HK-2 (cell line): ENCODE results near the gene FLYWCH2.

Experiments
- DNase-seq: peaks from one replicate; pipeline ENCODE4 v3.0.0-alpha.2; 2018; ENCODE audit not compliant: unreplicated experiment

The FLYWCH2 gene

DNA sequence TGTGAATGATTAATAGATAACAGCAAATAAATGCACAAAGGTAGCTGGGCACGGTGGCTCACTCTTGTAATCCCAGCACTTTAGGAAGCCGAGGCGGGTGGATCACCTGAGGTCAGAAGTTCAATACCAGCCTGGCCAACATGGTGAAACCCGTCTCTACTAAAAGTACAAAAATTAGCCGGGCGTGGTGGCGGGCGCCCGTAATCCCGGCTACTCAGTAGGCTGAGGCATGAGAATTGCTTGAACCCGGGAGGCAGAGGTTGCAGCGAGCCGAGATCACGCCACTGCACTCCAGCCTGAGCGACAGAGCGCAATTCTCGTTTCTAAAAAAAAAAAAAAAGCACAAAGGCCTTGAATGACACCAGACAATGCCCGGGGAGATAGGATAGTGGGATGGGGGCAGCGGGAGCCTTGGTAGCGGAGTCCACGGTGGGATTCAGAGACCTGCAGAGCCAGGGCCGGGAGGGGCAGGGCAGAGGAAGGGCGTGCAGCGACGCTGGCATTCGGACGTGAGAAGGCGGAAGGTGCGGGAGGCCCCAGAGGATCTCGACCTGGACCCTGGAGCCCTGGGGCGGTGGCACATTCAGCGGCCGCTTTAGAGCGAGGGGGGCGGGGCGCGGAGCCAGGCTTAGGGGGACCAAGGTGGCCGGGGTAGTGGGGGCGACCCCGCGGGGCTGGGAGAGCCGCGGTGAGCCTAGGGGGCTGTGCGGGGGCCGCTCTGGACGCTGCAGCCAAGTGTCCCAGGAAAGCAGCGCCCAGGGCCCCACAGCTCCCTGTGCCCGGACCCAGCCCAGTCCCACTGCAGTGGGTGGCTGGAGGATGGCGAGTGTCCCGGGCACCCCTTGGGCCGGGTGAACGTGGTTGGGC lies 999 bp upstream of the FLYWCH2 start:
- DNase-seq: peak; percentile 33

DNA sequence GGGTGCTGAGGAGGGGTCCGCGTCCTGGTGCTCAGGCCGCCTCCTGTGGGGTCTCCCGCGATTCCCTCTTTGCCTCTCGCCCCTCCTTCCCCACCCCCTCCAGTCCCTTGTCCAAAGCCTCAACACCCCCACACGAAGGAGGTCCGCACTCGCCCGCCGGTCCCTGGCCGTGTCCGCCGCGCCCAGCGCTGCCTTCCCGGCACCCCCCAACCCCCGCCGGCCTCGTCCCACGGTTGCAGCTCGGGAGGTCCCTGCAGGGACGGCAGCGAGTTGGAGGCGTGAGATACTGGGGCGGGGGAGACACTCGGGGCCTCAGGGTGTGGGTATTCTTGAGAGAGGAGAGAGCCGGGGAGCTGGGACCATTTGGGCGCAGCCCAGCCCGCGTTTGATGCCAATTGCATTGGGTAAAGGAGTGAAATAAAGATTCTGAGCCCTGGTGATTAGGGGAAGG lies 468 bp downstream of the FLYWCH2 start:
- no peak for DNase-seq

DNA sequence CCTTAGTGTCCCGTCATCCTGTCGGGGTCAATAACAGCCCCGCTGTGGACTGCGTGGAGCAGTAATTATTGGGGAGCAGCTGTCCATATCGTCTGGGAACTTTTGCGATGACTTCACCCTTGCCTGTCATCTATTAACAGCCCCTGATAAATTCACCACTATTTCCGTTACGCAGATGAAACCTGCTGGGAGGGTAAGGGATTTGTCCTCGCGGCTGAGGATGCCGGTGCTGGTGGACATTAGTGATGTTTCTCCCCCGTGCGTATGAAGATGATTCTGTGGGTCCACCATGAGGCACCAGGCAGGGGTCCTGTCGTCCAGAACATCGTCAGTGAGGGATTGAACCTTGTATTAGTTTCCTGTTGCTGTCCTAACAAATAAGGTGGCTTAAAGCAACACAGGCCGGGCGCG lies 1.0 kb downstream of the FLYWCH2 start:
- peak; percentile 35 for DNase-seq

DNA sequence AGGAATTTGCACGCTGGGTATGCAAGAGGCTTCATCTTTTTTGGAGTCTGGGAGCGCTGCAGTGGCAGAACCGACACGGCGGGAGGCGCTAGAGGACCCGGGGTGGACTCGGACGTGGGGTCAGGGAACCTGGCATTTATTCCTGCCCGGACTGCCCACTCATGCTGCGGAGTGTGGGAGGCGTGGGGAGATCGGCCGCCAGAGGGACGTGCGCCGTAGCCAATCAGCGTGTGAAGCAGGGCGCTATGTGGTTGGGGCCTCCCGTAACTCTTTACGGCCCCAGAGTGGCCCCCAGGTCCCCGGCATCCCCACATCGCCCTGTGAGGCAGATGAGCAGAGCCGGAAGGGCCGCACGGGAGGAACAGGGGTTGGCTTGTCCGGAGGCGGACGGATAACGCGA lies 11.2 kb downstream of the FLYWCH2 start:
- DNase-seq: no peak

DNA sequence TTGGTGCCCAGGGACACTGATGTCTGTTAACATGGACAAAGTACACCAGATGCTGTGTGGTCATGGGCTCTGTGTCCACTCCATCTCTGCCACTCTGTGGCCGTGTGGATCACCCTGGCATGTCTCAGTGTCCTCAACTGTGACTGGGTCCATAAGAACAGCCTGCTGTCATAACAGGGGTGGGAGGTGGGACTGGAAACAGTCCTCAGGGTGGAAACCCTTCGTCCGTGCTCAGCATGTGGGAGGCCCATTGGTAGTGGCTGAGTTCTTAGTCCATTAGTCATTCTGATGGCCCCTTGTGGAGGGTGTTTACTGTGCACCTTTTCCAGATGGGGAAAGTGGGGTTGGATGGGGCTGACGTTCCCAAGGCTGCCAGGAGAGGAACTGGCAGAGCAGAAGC lies 12.8 kb downstream of the FLYWCH2 start:
- peak; percentile 67 for DNase-seq

DNA sequence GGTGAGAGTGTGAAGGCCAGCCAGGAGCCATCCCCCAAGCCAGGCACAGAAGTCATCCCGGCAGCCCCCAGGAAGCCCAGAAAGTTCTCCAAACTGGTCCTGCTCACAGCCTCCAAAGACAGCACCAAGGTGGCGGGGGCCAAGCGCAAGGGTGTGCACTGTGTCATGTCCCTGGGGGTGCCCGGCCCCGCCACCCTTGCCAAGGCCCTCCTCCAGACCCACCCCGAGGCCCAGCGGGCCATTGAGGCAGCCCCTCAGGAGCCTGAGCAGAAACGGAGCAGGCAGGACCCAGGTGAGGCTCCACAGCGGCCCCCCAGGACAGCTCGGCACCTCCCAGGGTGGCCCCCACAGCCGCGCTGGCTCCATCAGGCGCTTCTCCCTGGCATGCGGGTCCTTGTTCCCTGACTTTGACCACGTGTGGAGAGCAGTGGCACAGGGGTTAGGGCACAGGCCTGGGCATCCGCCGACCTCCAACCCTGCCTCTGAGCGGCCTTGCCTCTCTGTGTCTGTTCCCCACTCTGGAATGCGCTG lies 13.5 kb downstream of the FLYWCH2 start:
- DNase-seq: no peak

DNA sequence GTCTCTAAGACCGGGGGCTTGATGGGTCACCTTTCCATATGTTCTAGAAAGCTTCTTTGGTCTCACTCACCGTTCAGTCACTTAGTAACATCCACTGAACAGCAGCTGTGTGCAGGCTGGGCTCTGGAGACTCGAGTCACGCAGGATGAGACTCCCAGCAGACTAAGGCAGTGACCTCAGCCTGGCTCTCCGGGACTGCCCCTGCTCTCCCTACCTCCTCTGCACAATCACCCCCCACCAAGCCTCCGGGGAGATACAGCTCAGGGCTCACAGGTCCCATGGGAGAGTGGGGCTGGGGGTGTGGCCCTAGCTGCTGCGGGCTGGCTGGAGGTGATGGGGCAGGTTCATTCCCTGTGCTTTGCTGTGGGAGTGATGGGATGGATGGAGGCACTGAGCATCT lies 14.1 kb downstream of the FLYWCH2 start:
- peak; percentile 48 for DNase-seq

DNA sequence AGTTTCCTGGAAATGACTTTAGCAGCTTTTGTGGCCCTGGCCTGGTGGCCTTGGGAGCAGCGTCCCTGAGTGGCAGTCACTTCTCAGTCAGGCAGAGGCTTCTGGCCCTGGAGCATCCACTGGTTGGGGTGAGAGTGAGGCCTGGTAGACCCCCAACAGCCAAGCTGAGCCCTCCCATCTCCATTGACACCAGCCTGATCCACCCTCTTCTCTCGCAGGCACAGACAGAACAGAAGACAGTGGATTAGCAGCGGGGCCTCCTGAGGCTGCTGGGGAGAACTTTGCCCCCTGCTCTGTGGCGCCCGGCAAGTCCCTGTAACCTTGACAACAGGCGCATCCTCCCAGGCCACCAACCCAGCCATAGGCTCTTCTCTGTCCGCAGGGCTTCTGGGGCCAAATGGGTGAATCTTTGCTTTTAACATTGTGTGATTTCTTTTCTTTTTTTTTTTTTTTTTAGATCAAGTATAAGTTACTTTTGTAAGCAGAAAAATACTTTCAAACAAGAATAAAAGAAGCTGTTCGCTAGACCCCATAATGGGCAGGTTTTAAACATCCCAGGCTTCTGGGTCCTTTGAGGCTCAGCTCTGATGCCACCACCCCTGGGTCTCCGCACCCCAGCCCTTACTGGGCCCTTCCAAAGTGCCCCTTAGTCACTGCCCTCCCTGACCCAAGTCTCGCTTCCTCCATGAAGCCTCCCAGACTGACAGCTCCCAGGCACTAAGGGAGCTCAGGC lies 16.0 kb downstream of the FLYWCH2 start:
- no peak for DNase-seq

DNA sequence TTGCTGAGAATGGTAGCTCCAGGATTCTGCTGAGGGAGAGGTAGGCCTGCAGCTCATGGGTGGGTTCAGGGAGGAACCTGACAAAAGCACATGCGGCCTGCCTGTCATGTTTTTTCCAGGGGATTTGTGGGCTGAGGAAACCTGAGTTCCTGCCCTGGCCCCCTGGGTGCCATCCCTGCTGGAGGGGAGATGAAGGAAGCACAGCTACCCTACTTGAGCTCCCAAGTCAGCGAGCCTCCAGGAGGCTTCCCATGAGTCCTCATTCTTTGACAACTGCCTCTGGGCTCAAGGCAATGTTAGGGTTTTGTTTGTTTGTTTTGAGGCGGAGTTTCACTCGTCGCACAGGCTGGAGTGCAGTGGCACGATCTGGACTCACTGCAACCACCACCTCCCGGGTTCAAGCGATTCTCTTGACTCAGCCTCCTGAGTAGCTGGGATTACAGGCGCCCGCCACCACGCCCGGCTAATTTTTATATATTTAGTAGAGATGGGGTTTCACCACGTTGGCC lies 16.6 kb downstream of the FLYWCH2 start:
- DNase-seq: no peak

DNA sequence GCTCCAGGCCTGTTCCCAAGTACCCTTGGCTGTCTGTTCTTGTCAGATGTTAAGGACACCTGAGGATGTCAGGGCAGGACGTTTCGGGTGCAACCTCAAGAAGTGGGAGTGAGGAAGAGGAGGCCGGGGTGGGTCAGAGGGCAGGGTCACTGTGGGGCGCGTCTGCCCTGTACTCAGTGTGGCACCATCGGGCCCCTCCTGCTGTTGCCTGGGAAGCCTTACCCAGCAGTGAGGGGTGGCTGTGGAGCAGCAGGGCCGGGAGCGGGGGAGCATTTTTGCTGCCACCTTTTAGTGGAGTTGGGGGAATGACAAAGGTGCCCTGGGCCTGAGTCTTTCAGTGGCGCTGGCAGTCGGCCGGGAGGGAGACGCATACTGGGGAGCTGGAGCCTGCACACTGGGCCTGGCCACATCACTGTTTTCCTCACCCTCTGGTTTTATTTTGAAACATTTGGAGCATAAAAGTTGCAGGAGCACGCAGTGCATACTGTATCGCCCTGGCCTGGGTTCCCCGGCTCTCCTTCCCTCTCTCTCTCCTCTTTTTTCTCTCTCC lies 17.6 kb downstream of the FLYWCH2 start:
- no peak for DNase-seq

DNA sequence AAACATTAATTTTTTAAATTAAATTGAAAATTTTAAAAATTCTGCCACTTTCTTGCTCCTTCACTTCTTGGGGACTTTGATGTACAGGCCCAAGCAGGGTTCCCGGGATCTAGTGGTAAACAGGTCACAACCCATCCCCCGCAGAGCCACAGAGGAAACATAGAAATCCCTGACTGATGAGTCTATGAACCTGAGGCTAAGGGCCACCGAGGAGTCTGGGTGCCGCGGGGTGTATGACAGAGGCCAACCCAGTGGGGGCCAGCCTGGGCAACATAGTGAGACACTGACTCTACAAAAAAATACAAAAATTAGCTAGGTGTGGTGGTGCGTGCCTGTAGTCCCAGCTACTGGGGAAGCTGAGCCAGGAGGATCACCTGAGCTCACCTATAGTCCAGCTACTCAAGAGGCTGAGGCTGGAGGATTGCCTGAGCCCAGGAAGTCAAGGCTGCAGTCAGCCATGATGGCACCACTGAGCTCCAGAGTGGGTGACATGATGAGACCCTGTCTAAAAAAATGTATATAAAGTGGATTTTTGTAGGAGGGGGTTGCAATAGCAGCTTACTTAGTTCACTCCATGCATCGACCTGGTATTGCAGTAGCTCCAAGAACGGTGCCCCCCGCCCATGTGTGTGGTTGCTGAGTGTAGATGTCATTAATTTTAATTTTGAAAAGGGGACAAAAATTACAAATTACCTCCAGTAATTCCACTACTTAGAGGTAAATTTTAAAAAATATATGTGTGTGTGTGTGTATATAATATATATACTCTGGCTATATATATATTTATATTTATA lies 19.5 kb downstream of the FLYWCH2 start:
- no peak for DNase-seq

DNA sequence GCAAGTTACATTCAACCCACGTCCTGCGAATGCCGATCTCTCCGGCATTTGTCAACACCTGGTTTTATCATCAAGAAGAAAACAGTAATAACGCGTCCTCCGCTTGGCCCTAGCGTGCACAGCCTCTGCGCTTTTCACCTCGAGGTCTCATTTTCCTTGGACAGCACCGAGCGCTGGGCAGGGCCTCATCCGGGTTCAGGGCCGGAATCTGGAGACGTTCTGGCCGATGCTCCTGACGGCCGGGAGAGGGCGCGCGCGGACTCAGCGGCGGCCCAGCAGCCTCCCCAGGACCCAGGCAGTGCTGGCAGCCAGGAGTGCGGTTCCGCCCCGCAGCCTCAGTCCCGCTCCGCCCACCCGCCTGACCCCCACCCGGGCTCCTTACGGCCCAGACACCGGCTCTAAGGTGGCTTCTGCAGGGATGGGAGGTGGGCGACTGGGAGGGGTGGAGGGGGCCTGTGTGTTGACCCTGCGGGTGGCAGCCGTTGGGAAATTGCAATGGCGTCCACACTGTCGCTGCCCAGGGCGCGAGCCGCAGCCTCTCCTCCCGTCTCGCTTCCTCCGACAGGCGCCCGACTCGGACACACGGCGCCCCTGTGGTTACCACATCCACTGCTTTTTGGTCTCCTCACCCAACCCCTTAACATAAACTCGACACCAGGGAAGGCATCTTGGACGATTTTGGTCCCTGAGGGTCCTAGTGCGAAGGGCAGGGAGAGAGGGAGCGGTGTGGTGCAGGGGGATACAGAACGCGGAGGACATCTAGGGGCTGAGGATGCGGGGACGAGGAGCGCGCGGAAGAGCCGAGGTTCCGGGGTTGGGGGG lies 21.3 kb downstream of the FLYWCH2 start:
- peak; percentile 81 for DNase-seq

DNA sequence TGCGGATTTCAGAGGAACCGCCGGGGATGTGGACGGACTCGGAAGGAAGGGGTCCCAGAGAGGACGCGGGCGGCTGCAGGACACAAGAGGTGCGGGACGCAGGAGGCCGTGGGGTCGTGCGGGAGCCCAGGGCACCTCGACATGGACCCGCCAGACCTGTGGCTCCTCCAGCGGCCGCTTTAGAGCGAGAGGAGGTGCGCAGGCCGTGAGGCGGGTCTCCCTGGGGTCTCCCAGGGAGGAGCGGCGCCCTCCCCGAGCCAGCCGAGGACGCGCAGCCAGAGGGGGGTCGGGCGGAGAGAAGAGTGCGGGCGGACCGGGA lies 21.9 kb downstream of the FLYWCH2 start:
- DNase-seq: peak; percentile 30

DNA sequence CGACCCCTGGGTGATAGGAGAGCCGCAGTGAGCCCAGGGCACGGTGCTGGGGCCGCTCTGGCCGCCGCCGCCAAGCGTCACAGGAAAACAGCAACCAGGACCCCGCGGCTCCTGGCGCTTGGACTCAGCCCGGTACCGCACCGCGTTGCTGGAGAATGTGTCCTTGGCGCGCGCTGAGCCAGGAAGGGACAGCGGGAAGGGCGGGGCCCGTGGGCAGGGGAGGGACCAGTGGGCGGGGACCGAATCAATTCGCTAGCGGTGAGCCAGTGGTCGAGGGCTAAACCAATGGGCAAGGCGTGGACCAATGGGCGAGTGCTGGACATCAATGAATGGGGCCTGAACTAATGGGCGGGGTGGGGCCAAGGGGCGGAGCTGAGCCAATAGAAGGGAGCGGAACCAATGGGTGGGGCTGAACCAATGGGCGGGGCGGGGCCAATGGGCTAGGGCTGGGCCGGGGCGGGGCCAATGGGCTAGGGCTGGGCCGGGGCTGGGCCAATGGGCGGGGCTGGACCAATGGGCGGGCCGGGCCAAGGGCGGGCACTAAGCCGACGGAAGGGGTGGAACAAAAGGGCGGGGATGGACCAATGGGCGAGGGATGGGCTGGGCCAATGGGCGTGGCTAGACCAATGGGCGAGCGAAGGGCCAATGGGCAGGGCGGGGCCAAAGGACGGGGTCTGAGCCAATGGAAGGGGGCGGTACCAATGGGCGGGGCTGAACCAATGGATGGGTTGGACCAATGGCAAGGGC lies 22.4 kb downstream of the FLYWCH2 start:
- DNase-seq: peak; percentile 98

DNA sequence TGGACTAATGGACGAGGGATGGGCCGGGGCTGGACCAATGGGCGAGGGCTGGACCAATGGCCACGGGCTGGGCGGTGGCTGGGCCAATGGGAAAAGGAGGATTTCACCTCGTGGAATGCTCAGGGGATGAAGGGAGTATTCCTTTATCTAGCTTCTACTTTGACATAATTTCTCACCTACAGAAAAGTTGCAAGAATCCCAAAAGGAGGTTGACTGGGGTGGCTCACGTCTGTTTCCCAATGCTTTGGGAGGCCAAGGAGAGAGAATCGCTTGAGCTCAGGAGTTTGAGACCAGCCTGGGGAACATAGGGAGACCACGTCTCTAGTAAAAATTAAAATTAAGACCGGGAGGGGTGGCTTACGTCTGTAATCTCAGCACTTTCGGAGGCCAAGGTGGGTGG lies 23.0 kb downstream of the FLYWCH2 start:
- no peak for DNase-seq

DNA sequence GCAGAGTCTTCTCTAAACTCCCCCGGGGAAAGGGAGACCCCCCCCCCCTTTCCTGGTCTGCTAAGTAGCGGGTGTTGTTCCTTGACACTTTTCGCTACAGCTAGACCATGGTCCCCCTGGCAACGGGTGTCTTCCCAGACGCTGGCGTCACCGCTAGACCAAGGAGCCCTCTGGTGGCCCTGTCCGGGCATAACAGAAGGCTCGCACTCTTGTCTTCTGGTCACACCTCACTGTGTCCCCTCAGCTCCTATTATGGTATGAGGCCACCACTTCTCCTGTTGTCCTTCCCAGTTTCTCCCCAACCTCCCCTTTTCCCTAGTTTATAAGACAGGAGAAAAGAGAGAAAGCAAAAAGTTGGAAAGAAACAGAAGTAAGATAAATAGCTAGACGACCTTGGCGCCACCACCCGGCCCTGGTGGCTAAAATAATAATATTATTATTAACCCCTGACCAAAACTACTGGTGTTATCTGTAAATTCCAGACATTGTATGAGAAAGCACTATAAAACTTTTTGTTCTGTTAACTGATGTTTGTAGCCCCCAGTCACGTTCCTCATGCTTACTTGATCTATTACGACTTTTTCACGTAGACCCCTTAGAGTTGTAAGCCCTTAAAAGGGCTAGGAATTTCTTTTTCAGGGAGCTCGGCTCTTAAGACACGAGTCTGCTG lies 24.2 kb downstream of the FLYWCH2 start:
- DNase-seq: peak; percentile 48

DNA sequence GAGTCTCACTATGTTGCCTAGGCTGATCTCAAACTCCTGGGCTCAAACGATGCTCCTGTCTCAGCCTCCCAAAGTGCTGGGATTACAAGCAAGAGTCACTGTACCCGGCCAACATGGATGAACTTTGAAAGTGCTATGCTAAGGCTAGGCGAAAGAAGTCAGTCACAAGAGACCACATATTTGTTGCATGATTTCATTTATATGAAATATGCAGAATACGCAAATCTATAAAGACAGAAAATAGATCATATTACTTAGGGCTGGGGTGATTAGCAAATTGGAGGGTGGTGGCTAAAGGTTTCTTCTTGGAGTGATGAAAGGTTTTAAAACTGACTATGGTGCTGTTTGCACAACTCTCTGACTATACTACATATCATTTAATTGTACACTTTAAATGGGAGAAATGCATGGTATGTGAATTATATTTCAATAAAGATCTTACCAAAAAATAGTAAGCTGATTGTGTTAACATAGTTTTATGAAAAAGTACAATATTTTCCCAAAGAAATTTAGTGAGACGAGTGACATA lies 27.5 kb downstream of the FLYWCH2 start:
- DNase-seq: no peak

DNA sequence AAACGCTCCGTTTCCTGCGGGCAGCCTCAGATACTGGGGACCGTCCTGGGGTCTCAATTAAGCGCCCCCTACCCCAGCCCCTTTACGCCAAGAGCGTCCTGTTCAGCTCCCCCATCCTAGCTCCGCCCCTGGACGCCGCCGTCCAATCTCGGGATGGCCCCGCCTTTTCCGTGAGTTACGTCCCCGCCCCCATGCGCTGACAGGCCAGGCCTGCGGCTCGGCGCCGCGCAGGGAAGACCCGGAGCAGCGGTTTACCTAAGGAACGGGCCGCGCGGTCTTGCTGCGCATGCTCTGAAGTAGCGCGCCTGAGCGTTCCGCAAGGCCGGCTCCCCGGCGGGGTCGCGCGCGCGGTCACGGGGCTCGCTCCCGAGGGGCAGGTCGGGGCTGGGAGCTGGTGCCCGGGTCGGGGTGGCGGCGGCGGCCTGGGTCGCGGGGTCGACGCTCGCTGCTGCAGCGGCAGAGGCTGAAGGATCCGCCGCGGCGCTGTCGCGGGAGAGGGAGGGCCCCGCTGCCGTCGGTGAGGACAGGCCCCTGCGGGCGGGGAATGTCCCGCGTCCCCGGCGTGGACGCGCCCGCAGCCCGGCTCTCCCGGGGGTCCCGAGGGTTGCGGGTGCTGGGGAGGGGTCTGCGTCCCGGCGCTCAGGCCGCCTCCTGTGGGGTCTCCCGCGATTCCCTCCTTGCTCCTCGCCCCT lies 28.8 kb downstream of the FLYWCH2 start, which contains the start of gene FLYWCH1:
FLYWCH1 (plus strand) TSS at position 294 of the 692 bp plus-strand sequence. CDS start 17,755 bp downstream, outside the sequence.
- peak; percentile 92 for DNase-seq
